HPDE6-E6E7 (cell line): ENCODE measurements around the gene CTNNA1.
"Not testable (repeated sequence)": the region's sequence is repeated elsewhere in the genome, so short reads cannot be mapped to it uniquely, and the experiment has no call there.

ENCODE experiments used
- DNase-seq: peaks from one replicate; pipeline ENCODE4 v3.0.0; 2011; ENCODE audit warnings: missing footprints; ENCODE audit errors: extremely low spot score

CTNNA1 gene

DNA sequence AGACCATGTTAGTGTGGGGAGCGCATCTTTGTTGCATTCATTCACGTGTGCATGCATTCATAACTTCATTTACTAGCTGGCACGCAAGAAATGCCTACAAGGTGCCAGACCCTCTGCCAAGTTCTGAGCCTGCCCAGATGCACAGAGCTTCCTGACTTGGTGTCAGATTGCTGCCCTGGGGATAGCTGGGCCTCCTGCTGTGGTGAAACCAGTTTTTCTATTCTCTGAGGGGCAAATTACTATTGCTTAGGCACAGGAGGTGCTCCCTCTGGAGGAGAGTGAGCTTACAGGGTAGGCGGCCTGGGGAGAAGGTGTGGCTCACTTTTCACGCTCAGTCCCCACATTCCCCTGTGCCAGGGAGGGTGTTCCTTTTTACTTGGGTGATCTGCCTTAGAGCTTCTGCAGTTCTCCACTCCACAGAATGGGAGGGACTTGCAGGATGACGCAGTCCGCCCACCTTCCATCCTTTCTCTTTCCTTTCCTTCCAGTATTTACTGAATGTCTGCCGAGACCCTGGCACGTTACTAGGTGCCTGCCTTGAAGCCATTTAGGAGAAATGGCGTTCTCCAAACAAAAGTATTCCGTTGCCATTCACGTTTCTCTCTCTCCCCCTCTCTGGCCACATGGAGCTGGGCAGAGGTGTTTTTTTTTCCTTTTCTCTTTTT, 27.9 kb upstream of the CTNNA1 start:
- peak; percentile 91 for DNase-seq

DNA sequence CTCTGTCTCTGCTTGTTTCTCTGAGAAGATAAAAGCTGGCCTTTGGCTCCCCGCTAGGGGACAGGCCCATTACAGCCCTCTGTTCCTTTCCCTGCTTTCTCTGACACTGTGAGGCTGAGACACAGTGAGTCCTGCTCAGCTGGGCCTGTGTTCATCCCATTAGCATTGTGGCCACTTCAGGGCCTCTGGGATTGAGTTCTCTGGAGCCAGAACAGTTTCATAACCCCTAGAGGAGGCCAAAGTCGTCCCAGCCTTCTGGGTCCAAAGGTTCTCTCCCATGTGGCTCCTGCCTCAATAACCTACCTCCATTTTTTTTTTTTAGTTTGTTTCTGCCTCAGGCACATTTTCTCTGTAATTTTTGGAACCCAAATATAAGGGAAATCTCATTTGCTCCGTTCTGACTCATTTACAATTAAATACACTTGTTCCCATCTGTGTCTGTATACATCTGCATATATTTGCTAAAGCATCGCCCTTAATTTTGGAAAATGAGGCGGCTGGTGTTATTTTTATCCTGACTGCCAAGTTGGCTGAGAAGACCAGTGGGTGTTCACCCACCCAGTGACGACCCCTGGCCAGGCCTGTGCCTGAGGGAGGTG, 27.3 kb upstream of the CTNNA1 start:
- DNase-seq = no peak

DNA sequence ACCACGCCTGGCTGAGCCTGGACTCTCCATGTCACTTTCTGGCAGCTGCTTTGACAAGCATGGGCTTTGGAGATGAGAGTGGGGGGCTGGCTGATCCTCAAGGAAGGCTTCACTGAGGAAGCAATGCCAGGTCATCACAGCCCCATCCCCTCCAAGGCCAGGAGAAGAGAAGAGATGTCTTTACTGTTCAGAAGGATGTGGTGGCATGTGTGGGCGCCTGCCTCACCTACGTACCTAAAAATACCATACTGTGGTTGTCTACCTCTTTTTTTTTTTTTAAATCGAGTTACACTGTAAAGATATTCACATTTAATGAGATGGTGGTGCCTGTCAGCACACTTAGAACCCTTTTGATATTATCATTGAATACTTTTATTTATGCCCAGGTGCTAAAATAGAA, 26.4 kb upstream of the CTNNA1 start:
- DNase-seq = no peak

GRCh38 chr5:138730496-138730895, 22.7 kb upstream of the CTNNA1 start:
- DNase-seq = not testable (repeated sequence)

DNA sequence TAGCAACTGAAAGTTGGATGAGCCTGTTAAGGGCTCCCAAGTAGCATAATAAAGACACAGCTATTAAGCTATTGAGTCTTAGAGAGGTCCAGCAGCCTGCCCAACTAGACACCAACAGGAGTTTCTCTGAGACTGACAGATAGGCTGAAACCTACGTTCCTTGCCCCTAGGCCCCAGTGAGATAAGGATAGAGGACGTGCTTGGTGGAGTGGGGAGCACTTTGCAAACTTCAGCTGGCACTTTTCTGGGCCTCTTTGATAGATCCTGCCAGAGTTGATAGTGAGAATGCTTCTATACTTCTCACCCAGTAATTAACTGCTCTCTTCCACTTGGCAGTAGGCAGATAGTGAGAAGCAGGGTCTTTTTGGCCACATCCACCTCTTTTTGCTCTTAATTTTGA, 20.8 kb upstream of the CTNNA1 start:
- no peak for DNase-seq

DNA sequence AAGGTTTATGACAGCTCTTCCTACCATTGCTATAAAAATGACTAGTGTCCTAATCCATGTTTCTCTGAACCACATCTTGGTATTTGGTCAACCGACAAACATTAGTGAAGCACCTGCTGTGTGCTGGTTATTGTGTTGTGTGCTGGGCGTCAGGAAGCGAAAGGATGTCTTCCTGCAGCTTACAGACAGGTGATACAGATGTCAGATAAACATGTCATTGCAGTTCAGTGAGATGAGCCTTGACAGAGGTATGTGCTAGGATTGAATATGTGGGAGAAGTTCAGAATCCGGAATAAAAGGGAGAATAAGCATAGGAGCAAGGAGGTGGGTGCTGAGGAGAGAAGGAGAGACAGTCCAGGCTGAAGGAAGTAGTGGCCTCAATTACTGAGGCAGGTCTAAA, 20.3 kb upstream of the CTNNA1 start:
- no peak for DNase-seq

GRCh38 chr5:138733509-138733908, 19.7 kb upstream of the CTNNA1 start:
- DNase-seq = no peak

- no peak for DNase-seq
Observed at GRCh38 chr5:138736293-138736692, 16.9 kb upstream of the CTNNA1 start.

GRCh38 chr5:138737494-138738265, 15.5 kb upstream of the CTNNA1 start:
- DNase-seq = no peak

DNA sequence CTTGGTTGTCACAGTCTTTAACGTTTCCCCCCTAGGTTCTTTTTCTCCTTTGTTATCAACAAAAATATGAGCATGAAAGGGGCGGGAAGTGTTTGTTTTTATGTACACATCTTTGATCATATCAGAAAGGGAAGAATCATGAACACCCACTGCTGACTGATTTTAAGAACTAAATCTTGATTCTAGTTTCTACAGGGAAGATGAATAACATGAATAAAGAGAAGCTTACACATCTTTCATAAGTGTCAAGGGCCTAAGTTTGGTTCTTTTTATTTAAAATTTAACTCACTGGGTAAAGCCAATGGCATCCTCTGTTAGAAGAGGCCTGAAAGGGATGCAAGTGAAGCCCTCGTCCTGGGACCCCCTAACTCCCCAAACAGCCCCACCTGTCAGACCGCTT, 14.8 kb upstream of the CTNNA1 start:
- DNase-seq = no peak

- DNase-seq = no peak
Observed at GRCh38 chr5:138739938-138740337, 13.3 kb upstream of the CTNNA1 start.

GRCh38 chr5:138743484-138743883, 9.7 kb upstream of the CTNNA1 start:
- no peak for DNase-seq

- no peak for DNase-seq
Observed at GRCh38 chr5:138745268-138745667, 8.0 kb upstream of the CTNNA1 start.

DNA sequence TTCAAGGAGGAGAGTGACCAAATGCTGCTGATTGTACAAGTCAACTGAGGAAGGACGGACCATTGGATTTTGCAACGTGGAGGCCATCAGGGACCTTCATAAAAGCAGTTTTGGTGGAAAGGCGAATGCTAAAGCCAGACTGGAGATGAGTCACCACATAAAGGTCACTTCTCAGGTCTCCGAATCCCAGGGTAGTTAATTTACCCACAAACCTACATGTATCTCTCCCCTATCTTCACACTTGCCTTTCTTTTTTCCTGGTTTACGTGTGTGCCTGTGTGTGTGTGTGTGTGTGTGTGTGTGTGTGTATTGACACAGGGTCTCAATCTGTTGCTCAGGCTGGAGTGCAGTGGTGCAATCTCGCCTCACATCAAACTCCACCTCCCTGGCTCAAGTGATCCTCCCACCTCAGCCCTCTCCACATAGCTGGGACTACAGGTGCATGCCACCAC, 4.6 kb upstream of the CTNNA1 start:
- DNase-seq = no peak

DNA sequence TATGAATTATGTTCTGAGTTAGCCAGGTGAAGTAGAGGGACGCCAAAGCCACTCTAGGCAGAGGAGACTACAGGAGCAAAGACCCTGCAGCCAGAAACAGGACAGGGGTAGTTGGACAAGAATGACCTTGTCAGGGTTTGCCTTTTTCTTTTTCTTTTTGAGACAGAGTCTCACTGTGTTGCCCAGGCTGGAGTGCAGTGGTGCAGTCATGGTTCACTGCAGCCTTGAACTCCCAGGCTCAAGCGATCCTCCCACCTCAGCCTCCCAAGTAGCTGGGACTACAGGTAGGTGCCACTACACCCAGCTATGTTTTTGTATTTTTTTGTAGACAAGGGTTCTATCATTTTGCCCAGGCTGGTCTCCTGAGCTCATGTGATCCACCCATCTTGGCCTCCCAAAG, 1.9 kb upstream of the CTNNA1 start:
- DNase-seq = not testable (repeated sequence)

GRCh38 chr5:138752341-138752950, 779 bp upstream of the CTNNA1 start:
- DNase-seq = no peak

- peak; percentile 43 for DNase-seq
Observed at GRCh38 chr5:138753794-138754698, 821 bp downstream of the CTNNA1 start.

DNA sequence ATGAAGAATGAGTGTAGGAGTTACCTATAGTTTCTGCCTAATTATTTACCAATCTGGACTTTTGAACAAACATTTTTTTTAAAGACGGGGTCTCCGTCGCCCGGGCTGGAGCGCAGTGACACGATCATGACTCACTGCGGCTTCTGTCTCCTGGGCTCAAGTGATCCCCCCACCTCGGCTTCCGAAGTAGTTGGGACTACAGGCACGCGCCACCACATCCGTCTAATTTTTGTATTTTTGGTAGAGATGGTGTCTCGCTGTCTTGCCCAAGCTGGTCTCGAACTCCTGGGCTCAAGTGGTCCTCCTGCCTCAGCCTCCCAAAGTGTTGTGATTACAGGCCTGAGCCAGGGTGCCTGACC, 1.5 kb downstream of the CTNNA1 start:
- no peak for DNase-seq

- no peak for DNase-seq
Observed at GRCh38 chr5:138755084-138755748, 2.0 kb downstream of the CTNNA1 start.

DNA sequence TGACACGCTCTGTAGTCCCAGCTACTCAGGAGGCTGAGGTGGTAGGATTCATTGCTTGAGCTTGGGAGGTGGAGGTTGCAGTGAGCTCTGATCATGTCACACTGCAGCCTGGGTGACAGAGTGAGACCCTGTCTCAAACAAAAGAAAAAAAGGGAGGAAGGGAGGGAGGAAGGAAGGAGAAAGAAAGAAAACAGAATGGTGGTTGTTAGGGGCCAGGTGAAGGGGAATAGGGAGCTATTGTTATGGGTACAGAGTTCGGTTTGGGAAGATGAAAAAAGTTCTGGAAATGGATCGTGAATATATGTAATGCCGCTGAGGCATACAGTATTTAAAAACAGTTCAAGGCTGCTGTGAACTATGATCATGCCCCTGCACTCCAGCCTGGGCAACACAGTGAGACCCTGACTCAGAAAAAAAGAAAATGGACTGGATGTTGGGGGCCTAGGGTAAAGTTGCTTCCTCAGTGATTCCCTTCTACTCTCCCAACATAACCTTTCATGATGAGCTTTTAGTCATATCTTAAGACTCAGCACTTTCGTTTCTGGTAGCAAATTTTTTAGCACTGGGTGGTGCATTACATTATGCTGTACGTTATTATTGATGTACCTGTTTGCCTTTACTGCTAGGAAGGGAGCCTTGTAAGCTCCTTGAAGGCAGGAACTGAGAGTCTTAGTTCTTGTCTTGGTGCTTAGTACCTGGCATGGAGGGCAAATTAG, 4.0 kb downstream of the CTNNA1 start:
- no peak for DNase-seq
